ENCODE measurements around the gene CFAP161.

DNA sequence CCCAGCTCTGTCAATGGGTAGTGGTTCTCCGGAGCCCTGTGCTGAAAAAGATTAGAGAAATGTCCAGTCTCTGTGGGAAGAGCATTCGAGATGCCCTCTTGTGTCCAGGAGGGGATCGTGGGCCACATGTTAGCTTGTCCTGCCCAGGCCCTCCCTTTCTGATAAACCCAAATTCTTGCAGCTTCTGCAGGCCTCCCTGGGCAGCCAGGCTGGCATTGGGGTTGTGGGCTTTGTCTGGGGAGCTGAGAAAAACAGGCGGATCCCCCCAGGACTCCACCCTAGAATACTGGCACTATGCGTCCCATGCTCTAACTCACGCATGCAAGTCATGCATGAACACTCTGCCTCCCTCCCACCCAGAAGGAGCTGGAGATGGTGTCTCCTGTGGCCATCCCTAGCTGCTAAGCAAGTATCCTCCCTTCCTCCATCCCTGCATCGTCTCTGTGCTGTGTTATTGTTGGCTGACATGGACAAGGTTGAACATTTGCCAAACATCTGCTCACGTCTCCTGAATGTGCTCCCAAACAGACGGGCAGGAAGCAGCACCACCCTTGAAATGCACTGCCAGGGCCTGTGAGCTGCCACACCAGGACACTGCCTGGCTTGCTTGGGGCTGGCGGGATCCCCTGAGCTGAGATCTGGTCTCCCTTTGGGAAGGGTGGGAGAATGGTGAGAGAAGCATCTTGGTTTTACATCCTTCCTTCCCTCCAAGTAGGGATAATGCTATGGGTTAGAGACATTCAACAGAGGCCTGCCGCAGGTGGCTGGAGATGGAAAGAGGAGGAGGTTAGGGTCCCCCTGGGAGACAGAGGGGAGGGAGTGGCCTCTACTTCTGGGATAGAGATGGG is 26.5 kb downstream of the CFAP161 start:
- TF ChIP-seq, protein P1, sequence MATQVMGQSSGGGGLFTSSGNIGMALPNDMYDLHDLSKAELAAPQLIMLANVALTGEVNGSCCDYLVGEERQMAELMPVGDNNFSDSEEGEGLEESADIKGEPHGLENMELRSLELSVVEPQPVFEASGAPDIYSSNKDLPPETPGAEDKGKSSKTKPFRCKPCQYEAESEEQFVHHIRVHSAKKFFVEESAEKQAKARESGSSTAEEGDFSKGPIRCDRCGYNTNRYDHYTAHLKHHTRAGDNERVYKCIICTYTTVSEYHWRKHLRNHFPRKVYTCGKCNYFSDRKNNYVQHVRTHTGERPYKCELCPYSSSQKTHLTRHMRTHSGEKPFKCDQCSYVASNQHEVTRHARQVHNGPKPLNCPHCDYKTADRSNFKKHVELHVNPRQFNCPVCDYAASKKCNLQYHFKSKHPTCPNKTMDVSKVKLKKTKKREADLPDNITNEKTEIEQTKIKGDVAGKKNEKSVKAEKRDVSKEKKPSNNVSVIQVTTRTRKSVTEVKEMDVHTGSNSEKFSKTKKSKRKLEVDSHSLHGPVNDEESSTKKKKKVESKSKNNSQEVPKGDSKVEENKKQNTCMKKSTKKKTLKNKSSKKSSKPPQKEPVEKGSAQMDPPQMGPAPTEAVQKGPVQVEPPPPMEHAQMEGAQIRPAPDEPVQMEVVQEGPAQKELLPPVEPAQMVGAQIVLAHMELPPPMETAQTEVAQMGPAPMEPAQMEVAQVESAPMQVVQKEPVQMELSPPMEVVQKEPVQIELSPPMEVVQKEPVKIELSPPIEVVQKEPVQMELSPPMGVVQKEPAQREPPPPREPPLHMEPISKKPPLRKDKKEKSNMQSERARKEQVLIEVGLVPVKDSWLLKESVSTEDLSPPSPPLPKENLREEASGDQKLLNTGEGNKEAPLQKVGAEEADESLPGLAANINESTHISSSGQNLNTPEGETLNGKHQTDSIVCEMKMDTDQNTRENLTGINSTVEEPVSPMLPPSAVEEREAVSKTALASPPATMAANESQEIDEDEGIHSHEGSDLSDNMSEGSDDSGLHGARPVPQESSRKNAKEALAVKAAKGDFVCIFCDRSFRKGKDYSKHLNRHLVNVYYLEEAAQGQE (IDR thresholded peaks at IDR 0.05; ENCODE audit: insufficient read depth in 1 of 2, low read depth in 2 of 2, low read length in 2 of 2): no peak
- no peak for TF ChIP-seq POLR2AphosphoS5 (IDR thresholded peaks at IDR 0.05; ENCODE audit: low read depth, low read length)
